GM18861 (cell line): ENCODE results near the gene PRIMA1.

Source experiments
- ATAC-seq: cut with Tn5 transposase; IDR thresholded peaks from one replicate; pipeline ENCODE4 v1.9.1; 2021; ENCODE audit not compliant: unreplicated experiment

Gene PRIMA1, protein sequence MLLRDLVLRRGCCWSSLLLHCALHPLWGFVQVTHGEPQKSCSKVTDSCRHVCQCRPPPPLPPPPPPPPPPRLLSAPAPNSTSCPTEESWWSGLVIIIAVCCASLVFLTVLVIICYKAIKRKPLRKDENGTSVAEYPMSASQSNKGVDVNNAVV

DNA sequence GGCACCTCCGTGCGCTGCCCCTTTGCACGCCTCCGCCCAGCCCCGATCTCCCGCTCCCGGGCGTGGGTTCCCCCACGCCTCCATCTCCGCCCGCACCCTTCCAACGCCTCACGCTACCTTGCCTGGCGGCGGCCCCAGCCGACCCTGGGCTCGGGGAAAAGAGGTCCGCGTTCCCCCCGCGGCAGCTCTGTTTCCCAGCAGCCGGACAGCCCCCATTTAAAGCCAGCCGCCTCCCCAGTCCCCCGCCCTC, at the start of gene PRIMA1:
Gene PRIMA1 (minus strand): TSS at position 193 of the 250 bp plus-strand sequence. CDS start 767 bp downstream, outside the sequence.
- no peak for ATAC-seq

DNA sequence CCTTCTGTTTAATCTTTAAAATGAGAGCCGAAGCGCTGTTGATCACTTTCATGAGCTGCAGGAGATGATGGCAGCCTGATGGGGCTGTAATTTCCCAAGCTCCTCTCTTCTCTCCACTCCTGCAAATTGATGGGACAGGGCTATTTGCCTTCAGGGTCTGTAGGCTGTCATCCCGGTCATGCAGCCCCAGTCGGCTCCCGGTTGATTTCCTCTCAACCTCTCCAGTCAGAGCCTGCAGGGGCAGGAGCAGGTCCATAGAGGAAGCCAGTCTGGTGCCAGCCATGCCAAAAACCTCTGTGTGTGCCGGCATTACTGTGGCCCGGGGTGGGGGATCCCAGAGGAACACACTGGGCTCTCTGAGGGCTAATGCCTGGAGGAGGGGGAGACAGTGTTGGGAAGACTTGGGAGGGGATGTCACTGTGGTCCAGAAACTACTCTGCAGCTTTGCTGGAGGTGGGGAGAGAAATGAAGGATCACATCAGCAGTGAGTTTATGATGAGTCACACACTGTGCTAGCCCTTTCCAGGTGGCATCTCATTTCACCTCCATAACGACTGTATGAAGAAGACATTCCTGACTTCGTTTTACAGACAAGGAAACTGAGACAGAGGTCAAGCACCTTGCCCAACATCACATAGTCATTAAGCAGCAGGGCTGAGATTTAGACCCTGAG, 46.5 kb upstream of the PRIMA1 start:
- no peak for ATAC-seq

DNA sequence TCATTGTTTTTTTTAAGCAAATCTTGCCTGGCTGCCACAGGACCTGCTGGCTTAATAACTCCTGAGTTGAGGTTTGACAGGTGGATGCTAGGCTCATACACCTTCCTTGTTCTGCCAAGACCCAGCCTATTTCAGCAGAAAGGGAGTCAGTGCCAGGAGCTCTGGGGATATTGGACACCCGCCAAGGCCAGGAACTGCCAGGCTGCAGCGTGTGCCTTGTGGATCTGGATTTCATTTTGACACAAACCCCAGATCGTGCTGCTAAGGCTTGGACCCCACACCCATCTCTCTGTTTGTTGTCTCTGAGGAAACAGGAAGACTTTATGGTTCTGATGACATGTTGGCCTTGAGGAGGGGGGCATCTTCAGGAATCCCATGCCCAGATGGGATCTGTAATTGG, 44.4 kb upstream of the PRIMA1 start:
- ATAC-seq = no peak

DNA sequence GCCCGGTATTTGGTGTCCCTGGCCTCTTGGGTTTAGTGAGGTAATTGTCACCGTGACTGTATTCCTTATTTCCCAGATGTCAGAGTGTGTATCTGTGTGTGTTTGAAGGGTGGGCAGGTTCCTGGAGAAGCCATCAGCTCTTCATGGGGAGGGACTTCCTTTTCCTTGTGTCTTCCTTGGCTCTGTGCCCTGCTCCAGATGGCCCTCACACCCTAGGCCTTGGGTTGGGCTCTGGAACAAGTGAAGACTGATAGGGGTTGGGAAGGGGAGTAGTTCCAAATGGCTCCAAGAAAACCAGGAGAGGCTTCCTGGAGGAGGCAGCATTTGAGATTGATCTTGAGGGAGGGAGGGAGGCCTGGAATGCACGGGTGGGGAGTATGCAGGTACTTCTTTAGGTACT, 43.8 kb upstream of the PRIMA1 start:
- no peak for ATAC-seq

DNA sequence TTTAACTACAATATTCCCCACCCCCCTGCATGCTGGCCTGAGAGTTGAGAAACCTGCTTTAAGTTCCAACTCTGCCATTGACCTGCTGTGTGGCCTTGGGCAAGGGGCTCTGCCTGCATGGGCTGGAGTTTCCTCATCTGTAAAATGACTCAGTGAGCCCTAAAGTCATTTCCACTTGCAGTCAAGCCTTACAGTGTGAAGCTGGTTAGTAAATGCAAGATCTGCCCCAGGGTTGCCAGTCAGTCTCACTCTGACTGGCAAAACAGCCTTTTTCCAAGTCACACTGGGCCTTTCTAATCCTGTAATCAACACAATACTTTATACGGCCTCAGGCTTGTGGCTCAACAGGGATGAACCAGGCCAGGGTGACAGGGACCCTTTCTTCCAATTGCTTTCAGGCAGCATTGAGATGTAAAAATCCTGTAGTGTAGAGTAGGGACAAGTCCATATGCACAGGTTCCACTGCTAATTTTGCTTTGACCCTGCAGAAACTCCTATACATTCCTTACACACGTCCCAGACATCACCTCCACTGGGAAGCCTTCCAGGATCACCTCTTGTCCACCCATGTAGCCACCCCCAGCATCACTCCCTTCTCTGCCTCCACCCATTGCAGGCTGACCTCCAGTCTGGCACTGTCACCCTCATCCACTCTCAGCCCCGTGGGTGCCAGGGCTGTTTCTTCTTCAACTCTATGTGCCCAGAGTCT, 42.6 kb upstream of the PRIMA1 start:
- ATAC-seq = no peak

DNA sequence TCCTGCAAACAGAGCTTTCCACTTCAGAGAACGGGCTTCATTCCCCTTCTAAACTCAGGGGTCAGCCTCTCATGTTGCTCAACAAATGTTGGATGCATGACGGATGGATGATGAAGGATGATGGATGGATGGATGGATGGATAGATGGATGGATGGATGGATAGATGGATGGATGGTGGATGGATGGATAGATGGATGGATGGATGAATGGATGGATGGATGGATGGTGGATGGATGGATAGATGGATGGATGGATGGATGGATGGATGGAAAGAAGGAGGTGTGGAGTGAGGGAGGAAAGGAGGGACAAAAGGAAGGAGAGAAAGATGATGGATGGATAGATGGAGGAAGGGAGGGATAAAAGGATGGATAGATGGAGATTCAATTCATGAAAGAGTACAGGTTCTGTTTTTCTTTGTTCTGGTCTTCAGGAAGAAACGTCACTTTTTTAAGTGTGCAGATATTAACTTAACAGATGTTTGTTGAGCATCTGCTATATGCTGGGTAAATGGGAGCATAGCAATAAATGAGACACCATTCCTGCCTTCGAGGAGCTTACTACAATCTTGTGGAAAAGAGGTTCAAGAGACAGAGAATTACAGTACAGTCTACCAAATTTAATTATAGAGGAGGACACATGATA, 41.7 kb upstream of the PRIMA1 start:
- ATAC-seq = no peak

DNA sequence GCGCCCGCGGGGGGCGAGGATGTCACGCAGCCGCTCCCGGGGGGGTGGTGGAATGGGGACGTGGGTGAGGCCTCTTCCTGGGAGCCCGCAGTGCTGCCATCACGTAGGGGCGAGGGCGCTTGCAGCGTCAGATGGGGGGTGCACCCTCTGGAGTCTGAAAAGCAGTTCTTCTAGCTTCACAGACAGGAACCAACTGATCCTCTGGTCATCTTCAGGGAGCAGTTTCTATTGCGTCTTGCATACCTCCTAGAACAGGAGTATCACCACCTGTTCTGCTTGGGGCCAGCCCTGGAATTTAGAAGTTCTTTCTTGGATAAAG, 36.9 kb upstream of the PRIMA1 start:
- ATAC-seq = no peak

DNA sequence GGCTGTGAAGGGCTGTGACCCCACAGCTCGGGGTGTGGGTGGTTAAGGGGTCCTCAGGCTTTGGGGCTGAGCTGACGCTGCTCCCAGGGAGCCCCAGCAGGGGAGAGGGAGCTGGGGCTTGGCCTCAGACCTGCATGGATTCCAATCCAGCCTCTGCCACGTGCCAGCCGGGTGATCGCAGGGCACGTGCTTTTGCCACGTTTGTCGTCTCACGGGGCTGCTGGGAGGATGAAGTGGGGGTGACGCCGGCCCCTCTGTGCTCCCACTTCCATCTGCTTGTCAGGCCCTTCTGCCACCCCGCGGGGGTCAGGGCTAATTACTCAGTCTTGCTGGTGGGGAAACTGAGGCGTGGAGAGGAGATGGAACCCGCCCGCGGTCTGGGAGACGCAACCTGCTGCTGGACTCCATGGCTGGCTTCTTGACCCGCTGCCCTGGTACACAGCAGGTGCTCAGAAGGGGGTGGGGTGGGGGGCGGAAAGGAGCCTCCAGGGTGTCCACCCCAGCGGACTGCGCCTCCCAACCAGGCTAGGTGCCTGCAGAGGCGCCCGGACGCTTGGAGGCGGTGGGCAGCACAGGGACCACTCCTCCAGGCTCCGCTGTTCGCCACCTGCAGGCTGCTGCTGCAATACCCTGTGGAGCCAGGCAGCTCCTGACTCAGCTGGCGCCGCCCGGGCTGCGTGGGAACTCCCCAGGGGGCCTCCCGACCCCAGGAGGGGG, 36.4 kb upstream of the PRIMA1 start:
- no peak for ATAC-seq

DNA sequence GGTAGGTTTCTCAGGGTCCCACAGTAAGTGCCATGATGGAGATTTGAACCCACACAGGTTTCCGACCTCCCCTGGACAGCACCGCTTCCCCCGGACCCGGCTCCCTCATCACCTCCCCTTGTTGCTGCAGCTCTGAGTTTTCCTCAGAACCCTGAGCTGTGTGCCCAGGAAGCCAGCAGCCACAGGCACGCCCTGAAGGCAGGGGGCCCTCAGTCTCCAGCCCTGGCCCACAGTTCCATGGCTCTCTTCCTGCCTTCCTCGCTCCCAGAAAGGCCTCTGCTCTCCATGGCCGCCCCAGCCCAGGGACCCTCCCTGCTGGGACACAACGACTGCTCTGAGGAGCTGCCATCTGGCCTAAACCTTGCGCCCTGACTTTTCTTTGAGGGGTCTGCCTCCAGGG, 35.8 kb upstream of the PRIMA1 start:
- ATAC-seq = no peak

DNA sequence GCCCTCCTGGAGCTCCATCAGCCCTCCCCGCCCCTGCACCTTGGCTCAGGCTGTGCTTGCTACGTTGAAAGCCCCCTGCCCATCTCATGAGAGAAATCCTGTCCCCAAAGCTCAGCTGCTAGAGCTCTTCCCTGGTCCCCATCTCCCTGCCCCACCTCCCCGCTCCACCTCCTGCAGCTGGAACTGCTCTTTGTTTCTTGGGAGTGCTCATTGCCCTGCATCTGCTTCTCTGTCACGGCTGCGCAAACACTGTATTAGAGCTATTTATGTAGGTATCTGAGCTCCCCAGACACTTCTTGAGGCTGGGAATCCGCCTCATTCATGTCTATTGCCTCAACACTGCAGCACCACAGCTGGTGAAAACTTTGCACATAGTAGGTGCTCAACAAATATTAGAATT, 32.8 kb upstream of the PRIMA1 start:
- ATAC-seq = no peak

DNA sequence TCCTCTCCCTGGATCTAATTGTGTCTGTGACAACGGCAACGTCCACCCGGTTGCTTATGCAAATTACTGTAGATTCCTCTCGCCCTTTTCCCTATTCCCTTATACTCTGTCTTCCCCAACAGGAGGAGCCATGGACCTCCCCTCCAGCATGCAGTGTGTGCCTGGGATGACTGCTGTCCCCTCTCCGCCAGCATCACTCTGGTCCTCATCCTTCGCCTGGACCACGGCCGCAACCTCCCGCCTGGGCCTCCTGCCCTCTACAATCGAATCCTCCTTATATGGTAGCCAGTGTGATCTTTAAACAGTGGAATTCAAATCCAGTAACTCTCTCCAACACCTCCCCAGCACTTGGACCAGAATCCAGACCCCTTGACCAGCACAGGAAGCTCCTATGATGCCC, 30.6 kb upstream of the PRIMA1 start:
- ATAC-seq = no peak

DNA sequence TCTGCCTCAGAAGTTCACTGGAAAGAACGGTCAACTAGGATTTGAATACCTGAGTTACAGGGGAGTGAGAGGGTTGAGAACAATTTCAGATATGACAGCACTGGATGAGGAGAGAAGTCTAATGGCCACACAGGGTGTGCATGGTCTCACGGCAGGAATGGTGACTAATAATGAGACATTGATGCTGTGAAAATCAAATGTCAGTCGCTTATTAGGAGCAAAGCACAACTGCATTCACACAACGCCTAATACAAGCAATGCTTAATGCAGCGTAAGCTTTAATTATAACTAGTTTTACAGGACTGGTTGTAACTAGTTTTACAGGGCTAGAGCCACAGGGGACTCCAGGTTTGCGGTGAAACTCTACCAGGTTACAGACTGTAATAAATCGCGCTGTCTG, 23.4 kb upstream of the PRIMA1 start:
- ATAC-seq = no peak

DNA sequence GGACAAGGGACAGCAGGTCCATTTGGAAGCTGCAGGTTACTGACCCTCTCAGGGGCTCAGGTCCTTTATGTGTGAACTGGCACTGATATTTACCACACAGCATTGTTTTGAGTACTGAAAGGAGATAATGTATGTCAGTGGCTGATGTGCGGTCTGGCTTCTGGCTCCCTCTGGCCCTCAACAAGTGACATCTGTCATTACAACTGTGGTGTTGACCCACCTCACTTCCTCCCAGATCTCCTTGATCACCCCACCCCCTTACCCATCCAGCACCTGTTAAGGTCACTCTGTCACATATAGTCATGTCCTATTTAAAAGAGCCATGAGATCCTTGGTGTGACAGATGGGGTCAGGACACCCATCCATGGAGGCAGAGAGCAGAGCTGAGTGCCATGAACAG, 22.7 kb upstream of the PRIMA1 start:
- ATAC-seq = no peak

DNA sequence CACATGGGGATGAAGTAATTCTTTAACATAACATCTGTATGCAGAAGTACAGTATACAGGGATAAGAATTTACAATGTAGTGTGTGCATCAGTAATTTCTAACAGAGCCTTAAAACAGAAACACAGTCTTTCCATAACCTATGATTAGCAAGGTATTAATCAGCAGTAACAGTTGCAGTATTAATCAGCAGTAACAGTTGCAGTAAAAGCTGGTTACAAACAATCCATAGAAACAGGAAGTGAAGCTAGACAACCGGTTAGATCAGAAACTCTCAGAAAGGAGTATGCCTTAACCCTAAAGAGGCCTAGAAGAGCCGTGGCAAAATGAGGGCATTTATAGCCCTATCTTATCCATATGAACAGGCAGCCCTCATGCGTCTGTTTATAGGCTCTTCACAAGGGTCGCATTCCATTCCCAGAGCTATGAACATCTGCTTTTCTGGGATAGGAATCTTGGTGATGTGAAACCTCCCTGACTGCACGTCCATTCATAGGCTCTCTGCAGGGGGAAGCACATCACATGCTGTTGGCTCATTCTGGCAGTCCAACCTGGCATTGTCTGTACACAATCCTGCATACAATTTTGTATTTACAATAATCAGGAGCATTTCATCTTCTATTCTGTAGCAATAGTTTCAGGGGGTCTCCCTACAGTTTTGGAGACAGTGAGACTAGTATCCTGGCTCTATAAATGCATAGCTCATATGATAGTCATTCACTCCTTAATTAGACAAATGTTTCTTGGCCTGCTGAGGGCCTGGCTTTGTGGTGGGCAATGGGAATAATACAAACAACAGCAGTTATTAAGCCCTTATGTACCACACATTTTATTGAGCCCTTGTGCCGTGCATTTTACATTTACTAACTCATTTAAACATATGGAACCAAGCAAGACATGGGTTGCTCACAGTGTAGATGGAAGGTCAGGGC, 21.5 kb upstream of the PRIMA1 start:
- peak; percentile 66 for ATAC-seq

DNA sequence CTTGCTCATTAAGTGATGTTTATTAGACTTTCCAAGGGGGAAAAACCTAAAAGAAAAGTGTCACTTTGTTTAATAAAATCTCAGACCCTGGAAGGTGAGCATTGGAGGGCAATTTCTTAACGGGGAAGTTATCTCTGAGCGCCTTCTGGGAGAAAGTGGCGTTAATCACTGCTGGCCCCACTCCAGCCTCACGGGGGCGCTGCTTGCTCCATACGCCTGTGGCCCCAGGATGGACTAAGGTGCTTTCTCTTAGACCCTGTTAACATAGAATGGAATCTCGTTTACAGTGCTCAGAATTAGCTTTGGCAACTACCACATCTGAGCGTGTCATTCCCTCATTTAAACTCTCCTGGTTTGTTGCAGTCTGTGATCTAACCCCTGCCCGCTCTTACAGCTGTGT, 16.4 kb upstream of the PRIMA1 start:
- ATAC-seq = no peak

DNA sequence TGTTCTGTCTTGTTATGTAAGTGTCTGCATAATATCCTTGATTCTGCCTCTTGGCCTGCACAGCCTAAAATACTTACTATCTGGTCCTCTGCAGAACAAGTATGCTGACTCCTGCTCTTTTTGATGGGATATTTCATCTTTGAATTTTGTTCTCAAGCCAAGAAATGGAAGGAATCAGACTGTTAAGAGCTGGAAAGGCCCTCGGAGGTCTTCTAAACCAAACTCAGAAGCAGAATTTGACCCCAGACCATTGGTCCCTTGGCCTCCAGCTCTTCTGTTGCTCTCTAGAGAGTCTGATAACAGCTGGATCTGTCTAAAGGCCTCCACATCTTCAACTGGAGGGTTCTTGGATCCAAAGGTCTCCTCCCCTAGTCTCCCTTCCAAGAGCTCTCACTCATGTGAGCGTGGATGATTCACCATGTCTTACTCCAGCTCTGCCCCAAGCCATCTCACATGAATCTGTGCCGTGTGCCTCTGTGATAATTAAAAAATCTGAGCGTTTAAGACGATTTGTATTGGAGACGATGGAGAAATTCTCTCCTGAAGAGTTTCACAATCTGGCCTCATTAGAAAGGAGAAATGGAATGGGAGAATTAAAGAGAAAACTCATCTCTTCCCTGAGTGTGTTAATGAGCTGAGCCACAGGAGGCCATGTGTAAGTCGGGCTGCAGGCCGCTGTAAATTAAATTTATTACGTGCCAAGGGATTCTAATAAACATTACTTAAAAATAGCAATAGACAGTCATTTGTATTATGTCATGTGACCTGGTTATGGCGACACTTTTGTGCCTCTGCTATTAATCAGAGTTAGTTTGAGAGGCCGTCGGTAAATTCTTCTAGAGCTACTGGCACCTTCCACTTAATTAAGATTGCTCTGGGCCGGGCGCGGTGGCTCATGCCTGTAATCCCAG, 15.4 kb upstream of the PRIMA1 start:
- ATAC-seq = no peak

DNA sequence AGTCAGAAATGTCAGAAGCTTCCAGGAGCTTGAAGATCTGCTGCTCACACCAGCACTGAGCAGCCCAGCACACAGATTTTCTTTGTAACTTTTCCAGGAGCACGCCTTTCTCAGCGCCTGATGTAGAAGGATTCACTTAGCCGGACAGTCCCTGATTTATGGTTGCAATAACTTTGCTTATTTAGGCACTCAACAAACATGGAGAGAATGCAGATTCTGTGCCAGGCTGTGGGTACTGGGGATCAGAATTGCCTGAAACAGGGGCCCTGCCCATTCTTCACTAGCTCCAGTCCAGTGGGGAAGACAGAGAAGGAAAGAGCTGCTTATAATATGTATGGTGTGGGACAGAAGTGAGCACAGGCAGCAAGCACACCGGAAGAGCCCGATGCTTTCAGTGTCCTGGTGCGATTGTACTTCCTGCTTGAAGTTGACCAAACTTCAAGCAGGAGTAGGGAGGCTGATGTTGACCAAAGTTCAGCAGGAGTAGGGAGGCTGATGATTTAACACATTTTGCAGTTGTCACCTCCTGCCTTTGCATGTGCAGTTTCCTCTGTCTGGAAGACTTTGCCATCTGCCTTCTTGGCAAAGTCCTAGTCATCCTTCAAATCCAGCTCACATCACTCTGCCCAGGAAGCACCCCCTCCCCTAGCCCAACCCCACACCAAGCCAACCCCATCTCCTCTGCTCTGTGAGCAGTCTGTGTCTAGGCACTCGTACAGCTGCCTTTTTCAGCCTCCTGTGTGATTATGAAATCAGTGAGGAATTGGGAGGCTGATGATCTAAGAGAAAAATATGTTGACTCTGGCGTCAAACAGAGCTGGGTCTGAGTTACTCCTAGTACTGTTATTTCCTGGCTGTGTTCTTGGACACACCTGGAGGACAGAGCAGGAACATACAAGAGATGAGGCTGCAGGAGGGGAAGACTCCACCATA, 12.0 kb upstream of the PRIMA1 start:
- ATAC-seq = no peak

DNA sequence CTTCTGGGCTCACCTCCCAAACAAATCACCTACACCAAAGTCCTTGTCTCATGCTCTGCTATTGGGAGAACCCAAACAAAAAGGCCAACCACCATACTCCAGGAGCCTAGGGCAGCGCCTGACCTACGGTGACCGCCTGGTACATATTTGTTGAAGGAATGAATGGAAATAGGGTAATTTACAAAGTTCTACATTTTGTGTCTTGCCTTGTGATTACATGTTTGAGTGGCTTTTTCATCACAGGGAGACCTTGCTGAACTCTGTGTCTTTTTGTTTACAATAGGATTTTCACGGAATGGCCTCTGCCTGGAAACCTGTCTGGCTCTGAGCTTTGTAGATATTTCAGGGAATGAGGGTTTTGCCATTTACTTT, 11.3 kb upstream of the PRIMA1 start:
- ATAC-seq = no peak

DNA sequence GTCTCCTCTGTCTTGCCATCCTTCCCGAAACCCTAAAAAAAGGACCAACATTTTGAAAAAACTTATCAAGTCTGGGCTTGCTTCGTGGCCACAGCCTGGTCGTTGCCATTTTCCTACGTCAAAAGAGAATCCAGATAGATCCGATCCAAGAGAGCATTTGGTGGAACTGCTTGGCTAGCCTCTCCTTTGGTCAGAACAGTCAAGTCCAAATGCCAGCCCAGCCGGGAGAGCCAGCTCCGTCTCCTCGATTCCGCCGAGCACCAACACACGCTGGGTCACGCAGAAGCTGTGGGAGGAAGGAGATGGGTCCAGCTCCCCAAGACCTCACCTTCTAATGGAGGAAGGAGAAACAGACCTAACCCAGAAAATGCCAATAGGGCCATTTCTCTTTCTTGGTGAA, 9.3 kb upstream of the PRIMA1 start:
- ATAC-seq = no peak
